NCI-H2029 treated with DMSO at 0.1 percent for 48 hours (cell line): ENCODE results near the gene PXN.
A peak's percentile ranks its signal among the peaks of the same experiment; 100 is the strongest.
"Not testable (repeated sequence)": the region's sequence is repeated elsewhere in the genome, so short reads cannot be mapped to it uniquely, and the experiment has no call there.

Experiments used
- DNase-seq: peaks from one replicate; lab custom pipeline; 2025; lab: John Stamatoyannopoulos, UW

The PXN gene

GRCh38 chr12:120241561-120242274 is 23.8 kb downstream of the PXN start:
- DNase-seq: no peak

- no peak for DNase-seq
Observed at GRCh38 chr12:120240495-120240833, 25.1 kb downstream of the PXN start.

GRCh38 chr12:120239776-120240494 is 25.6 kb downstream of the PXN start:
- no peak for DNase-seq

GRCh38 chr12:120238839-120239445 is 26.6 kb downstream of the PXN start:
- no peak for DNase-seq

GRCh38 chr12:120238217-120238616 is 27.3 kb downstream of the PXN start:
- no peak for DNase-seq

- no peak for DNase-seq
Observed at GRCh38 chr12:120237360-120238171, 28.0 kb downstream of the PXN start.

GRCh38 chr12:120236809-120237208 is 28.7 kb downstream of the PXN start:
- DNase-seq: not testable (repeated sequence)

- DNase-seq: no peak
Observed at GRCh38 chr12:120235369-120236323, 29.9 kb downstream of the PXN start.

- DNase-seq: peak; percentile 80
Observed at GRCh38 chr12:120234643-120235368, 30.7 kb downstream of the PXN start.

GRCh38 chr12:120231316-120232011 is 34.1 kb downstream of the PXN start:
- peak; percentile 78 for DNase-seq

- DNase-seq: no peak
Observed at GRCh38 chr12:120230974-120231315, 34.6 kb downstream of the PXN start.

- no peak for DNase-seq
Observed at GRCh38 chr12:120230326-120230973, 35.1 kb downstream of the PXN start.

GRCh38 chr12:120229487-120230325 is 35.8 kb downstream of the PXN start:
- DNase-seq: no peak

GRCh38 chr12:120229071-120229486 is 36.5 kb downstream of the PXN start:
- DNase-seq: no peak

- peak; percentile 25 for DNase-seq
Observed at GRCh38 chr12:120228291-120229070, 37.0 kb downstream of the PXN start.

- DNase-seq: no peak
Observed at GRCh38 chr12:120228041-120228290, 37.6 kb downstream of the PXN start.

- no peak for DNase-seq
Observed at GRCh38 chr12:120227233-120228040, 38.1 kb downstream of the PXN start.
